Hepatocyte (in vitro differentiated cells): ENCODE data around the gene ARMC10. TPM values are rescaled to one million over a fixed set of nuclear protein-coding genes. Genes with fewer than 3 reads are reported as not detected.
"Not testable (repeated sequence)": the region's sequence is repeated elsewhere in the genome, so short reads cannot be mapped to it uniquely, and the experiment has no call there.

Source experiments
- DNase-seq: peaks from one replicate; pipeline ENCODE4 v3.0.0-alpha.2; 2016; ENCODE audit warnings: low spot score
- H2AFZ ChIP-seq: fragments of 200-600 bp; sonication (generic); 2 replicates; pipeline ENCODE4 v1.6.0; 2016; ENCODE audit warnings: antibody characterized with exemption, mild to moderate bottlenecking
- H3K27ac ChIP-seq: fragments of 200-600 bp; sonication (generic); 2 replicates; pipeline ENCODE4 v1.5.1; 2016; ENCODE audit warnings: mild to moderate bottlenecking
- H3K27me3 ChIP-seq: fragments of 200-600 bp; sonication (generic); 2 replicates; pipeline ENCODE4 v1.6.1; 2016
- H3K36me3 ChIP-seq: fragments of 200-600 bp; sonication (generic); replicated peaks from 2 replicates; pipeline ENCODE4 v1.5.1; 2016; ENCODE audit warnings: low read depth; ENCODE audit not compliant: insufficient read depth
- H3K4me1 ChIP-seq: fragments of 200-600 bp; sonication (generic); 2 replicates; pipeline ENCODE4 v1.5.1; 2016; ENCODE audit warnings: mild to moderate bottlenecking, moderate library complexity; ENCODE audit not compliant: insufficient read depth
- H3K4me2 ChIP-seq: fragments of 200-600 bp; sonication (generic); 2 replicates; pipeline ENCODE4 v1.6.0; 2016
- H3K4me3 ChIP-seq: fragments of 200-600 bp; sonication (generic); 2 replicates; pipeline ENCODE4 v1.5.1; 2016; ENCODE audit warnings: mild to moderate bottlenecking
- H3K79me2 ChIP-seq: fragments of 200-600 bp; sonication (generic); 2 replicates; pipeline ENCODE4 v1.6.0; 2017; ENCODE audit warnings: mild to moderate bottlenecking
- H3K9me2 ChIP-seq: fragments of 200-600 bp; sonication (generic); replicated peaks from 2 replicates; pipeline ENCODE4 v1.6.0; 2017; ENCODE audit warnings: mild to moderate bottlenecking; ENCODE audit not compliant: insufficient read depth
- H3K9me3 ChIP-seq: fragments of 200-600 bp; sonication (generic); 2 replicates; pipeline ENCODE4 v1.5.1; 2016; ENCODE audit warnings: low read depth, mild to moderate bottlenecking
- H4K20me1 ChIP-seq: fragments of 200-600 bp; sonication (generic); 2 replicates; pipeline ENCODE4 v1.6.0; 2016; ENCODE audit warnings: mild to moderate bottlenecking; ENCODE audit not compliant: insufficient read depth, poor library complexity, severe bottlenecking
- CTCF ChIP-seq: fragments of 200-600 bp; sonication (generic); IDR thresholded peaks from 2 replicates; pipeline ENCODE4 v1.5.1; 2016; ENCODE audit warnings: antibody characterized with exemption, mild to moderate bottlenecking; ENCODE audit not compliant: poor library complexity
- EZH2 ChIP-seq: fragments of 200-600 bp; sonication (generic); IDR thresholded peaks from 2 replicates; pipeline ENCODE4 v1.6.1; 2016; ENCODE audit warnings: antibody characterized with exemption, mild to moderate bottlenecking, borderline replicate concordance
- EZH2phosphoT487 ChIP-seq: fragments of 200-600 bp; sonication (generic); IDR thresholded peaks from one replicate; pipeline ENCODE4 v1.6.1; 2018; ENCODE audit warnings: antibody characterized with exemption, mild to moderate bottlenecking, low read depth, moderate library complexity; ENCODE audit not compliant: unreplicated experiment, severe bottlenecking
- WGBS: methylation state at CpG from one replicate; pipeline ENCODE4 v1.1.6; 2016; ENCODE audit warnings: low lambda C conversion rate; ENCODE audit errors: missing lambda C conversion rate; 5-methylcytosine and 5-hydroxymethylcytosine counted together
- polyA plus RNA-seq: library from polyadenylated mRNA; unstranded; fragments of >200 nt; fragmentation: Nextera tagmentation; extraction: Ambion mirVana; gene quantifications from 2 replicates; pipeline ENCODE4 v1.2.1, GENCODE V29; 2016
- total RNA-seq: library from RNA; depleted of rRNA; stranded (reverse); fragments of >200 nt; gene quantifications from 2 replicates; pipeline ENCODE4 v1.2.3, GENCODE V29; 2014

ARMC10 gene
- total and polyA plus RNA-seq, 2 experiments from 2014 or later, result 27.2 to 33.5 TPM

GRCh38 chr7:103080923-103081322 lies 6.0 kb downstream of the ARMC10 start:
- Histone ChIP-seq H3K27me3 (no peaks in the 10 kb centered on the region), H3K79me2 (peaks cover 68% of the 10 kb centered on the region), H3K9me2 (no peaks in the 10 kb centered on the region), H3K4me3 (no peak overlapping the region), H3K27ac (no peak overlapping the region), H4K20me1 (no peaks in the 10 kb centered on the region), H3K4me1 (peaks cover 6% of the 10 kb centered on the region), H3K4me2 (no peak overlapping the region), H3K36me3 (no peaks in the 10 kb centered on the region), H2AFZ (no peak overlapping the region), H3K9me3 (no peaks in the 10 kb centered on the region)
- 94% methylated on average over 2 of the region's 2 CpGs for WGBS
- no peak for DNase-seq
- TF ChIP-seq CTCF (no peak), EZH2phosphoT487 (no peak), EZH2 (no peak)

- peaks cover 52% of the 10 kb centered on the region for H3K79me2 ChIP-seq
- DNase-seq, result no peak
- no peaks in the 10 kb centered on the region for H4K20me1 ChIP-seq
- H3K36me3 ChIP-seq, result no peaks in the 10 kb centered on the region
- H3K4me1 ChIP-seq, result no peaks in the 10 kb centered on the region
- no peaks in the 10 kb centered on the region for H3K9me3 ChIP-seq
- 100% methylated on average over 1 of the region's 1 CpG for WGBS
- no peak overlapping the region for H3K4me2 ChIP-seq
- no peak overlapping the region for H3K4me3 ChIP-seq
- no peak for TF ChIP-seq CTCF
- no peak for TF ChIP-seq EZH2phosphoT487
- no peak for TF ChIP-seq EZH2
- H3K9me2 ChIP-seq, result no peaks in the 10 kb centered on the region
- H2AFZ ChIP-seq, result no peak overlapping the region
- no peaks in the 10 kb centered on the region for H3K27me3 ChIP-seq
- no peak overlapping the region for H3K27ac ChIP-seq
Observed at GRCh38 chr7:103082497-103082896, 7.6 kb downstream of the ARMC10 start.

GRCh38 chr7:103083210-103083609 lies 8.3 kb downstream of the ARMC10 start:
- WGBS, result 96% methylated on average over 3 of the region's 3 CpGs

GRCh38 chr7:103092321-103092720 lies 17.4 kb downstream of the ARMC10 start:
- H3K9me3 ChIP-seq, DNase-seq, H3K79me2 ChIP-seq, H3K27ac ChIP-seq, H4K20me1 ChIP-seq, H3K9me2 ChIP-seq, H3K36me3 ChIP-seq, H3K4me1 ChIP-seq, H3K4me2 ChIP-seq, H3K27me3 ChIP-seq, H2AFZ ChIP-seq, H3K4me3 ChIP-seq: not testable (repeated sequence)
- WGBS, result 73% methylated on average over 4 of the region's 4 CpGs

More at GRCh38 chr7:103083210-103083609, 8.3 kb downstream of the ARMC10 start:
- Histone ChIP-seq H2AFZ (no peak overlapping the region), H3K4me1 (no peaks in the 10 kb centered on the region), H3K9me2 (no peaks in the 10 kb centered on the region), H3K9me3 (no peaks in the 10 kb centered on the region), H3K4me2 (no peak overlapping the region), H3K27ac (no peak overlapping the region), H3K27me3 (no peaks in the 10 kb centered on the region), H4K20me1 (no peaks in the 10 kb centered on the region), H3K36me3 (no peaks in the 10 kb centered on the region), H3K4me3 (no peak overlapping the region), H3K79me2 (peaks cover 45% of the 10 kb centered on the region)
- TF ChIP-seq EZH2phosphoT487, result no peak
- DNase-seq, result no peak
